GM21381 (cell line): Measurements from ENCODE around the gene CSF2RB.
"Not testable (repeated sequence)": the region's sequence is repeated elsewhere in the genome, so short reads cannot be mapped to it uniquely, and the experiment has no call there.

ENCODE experiments used
- ATAC-seq: cut with Tn5 transposase; IDR thresholded peaks from one replicate; pipeline ENCODE4 v1.9.1; 2021; ENCODE audit warnings: mild to moderate bottlenecking, moderate library complexity; ENCODE audit not compliant: unreplicated experiment

The CSF2RB gene

DNA sequence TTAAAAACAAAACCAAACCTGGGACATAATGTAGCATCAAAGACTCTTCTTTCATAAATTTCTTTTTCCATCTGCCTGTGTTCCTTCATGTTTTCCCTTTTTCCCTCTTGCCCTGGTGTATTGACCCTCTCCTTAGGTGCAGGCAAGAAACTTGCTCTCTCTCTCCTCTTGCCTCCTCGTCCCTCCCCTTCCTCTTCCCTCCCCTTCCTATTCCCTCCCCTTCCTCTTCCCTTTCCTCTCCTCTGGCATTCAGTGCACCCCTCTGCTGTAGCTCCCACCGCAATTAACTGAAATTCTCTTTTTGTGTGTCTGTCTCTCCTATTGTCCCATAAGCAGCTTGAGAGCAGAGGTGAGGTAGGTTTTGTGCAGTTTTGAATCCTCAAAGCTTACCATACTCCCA is 49.9 kb downstream of the CSF2RB start:
- ATAC-seq = no peak

DNA sequence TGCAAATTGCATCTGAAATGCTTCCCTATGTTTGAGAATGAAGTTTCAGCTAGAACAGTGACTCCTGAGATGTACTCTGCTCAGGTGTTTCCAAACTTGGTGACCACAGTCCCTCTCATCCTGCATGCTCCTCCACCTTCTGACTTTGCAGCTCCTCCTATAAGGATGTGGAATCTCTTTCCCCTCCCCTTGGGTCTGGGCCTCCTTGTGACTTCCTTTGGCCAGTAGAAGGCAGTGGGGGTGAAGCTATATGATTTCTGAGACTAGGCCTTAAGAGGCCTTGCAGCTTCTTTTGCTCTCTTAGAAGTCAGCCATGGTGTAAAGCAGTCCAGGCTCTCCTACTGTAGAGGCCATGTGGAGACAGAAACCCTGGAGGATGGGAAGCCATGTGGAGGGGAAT is 50.7 kb downstream of the CSF2RB start:
- no peak for ATAC-seq

DNA sequence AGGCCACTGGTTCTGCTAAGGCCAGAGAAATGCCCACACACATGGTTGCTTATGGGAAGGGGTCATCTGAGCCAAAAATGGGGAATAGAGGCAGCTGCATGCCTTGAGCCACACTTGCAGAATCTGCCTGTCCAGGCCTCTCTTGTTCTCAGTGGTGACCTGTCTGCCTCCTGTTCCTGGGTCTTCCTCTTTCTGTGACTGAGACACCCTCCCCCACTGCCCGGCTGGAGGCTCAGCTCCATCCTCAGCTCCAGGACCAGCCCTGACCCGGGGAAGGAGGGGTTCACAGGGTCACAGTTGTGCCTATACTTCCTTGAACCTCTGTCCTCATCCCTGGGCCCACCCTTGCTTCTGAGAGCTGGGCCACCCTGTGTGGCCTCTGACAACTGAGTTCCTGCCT is 52.3 kb downstream of the CSF2RB start:
- no peak for ATAC-seq

DNA sequence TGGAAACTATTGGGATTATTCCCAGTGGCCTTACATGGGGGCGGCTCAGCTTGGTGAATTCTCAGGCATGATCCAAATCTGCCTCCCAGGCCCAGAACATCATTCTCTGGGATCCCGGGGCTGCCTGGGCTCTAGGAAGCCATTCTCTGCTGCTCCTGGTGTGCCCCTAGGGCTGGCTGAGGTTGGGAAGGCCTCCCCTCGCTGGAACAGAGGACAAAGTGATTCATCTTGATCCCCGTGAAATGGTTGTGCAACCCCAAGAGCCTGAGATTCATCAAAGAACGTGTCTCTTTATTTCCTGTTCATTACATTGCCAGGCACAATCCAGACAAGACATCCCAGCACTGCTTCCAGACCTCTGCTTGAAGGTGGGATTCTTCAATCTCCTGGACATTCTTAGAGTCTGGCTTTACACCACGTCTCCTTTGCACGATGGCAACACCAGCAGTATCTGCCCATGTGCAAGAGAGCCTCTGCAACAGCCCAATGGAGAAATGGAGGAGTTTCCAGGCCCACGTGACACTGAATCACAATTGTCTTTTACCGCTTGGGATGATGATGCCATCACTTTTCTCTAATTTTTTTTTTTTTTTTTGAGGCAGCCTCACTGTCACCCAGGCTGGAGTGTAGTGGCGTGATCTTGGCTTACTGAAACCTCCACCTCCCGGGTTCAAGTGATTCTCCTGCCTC is 53.6 kb downstream of the CSF2RB start:
- ATAC-seq = no peak

DNA sequence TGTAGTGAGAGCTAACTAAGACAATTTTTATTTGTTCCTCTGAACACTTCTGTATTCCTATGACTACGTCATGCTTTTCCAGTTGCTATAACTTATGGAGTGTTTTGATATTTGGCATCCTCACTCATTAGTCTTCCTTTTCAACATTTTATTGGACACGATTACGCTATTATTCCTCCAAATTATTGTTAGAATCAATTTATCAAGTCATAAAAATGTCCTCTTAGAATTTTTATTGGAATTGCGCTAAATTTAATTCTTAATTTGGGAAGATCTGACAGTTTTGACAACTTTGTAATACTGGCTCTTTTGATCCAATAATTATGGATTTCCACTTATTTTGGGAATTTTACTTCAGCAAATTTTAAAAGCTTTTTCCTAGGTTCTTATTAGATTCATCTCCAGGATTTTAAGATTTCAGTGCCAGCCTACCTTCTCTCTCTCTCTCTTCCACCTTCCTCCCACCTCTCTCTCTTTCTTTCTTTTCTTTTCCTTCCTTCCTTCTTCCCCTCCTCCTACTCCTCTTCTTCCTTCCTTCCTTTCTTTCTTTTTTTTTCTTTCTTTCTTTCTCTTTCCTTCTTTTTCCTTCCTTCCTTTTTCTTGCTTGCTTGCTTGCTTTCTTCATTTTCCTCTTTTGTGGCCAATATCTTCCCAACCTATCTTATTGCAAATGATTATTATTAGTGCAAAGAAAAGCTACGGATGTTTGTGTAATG is 55.0 kb downstream of the CSF2RB start:
- ATAC-seq = no peak

DNA sequence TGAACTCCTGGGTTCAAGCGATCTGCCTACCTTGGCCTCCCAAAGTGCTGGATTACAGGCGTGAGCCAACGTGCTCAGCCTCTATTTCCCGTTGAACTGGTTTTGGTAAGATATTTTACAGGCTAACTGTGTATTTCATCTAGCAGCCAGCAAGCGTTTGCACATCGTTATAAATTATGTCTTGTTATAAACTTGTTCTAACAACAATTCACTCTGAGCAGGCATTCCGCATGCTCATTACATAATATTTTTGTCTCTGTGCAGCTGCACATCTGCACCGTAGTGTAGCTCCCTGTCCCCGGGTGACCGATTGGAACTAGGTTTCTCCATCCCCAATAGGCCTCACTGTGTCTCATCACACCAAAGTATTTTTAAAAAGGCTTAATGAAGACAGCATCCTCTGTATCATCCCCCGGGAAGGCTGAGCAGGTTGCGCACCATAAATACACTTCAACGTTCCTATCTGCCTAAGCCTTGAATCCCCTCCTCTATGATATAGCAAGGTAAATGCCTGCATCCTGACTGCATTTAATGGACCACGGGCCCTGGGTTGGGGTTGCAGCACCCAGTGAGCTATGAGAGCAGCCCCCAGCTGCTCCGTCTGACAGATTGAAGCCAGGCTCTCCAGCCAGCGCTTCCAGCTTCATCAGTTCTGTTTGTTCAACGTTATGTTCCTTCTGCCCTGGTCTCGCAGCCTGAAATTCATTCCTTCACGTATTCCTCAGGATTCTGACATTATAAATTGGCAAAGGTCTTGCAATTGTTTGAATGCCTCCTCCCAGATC is 58.1 kb downstream of the CSF2RB start:
- ATAC-seq = no peak

DNA sequence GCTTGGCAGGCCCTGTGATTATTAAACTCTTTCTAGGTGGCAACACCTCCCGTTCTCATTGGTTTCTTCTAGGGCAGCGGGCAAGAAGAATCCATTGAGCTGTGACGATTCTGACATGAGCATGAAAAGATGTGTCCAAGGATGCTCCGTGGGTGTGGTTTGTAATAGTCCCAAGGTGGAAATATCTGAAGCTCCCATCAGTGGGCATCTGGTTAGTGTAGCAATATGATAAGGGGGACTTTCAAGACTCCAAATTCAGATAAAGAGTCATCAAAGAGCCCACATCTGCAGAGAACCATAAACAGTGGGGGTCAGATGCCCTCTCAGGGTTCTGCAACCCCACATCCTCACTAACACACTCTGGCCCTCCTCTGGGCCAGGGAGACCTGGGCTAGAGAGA is 63.2 kb downstream of the CSF2RB start:
- ATAC-seq = no peak

DNA sequence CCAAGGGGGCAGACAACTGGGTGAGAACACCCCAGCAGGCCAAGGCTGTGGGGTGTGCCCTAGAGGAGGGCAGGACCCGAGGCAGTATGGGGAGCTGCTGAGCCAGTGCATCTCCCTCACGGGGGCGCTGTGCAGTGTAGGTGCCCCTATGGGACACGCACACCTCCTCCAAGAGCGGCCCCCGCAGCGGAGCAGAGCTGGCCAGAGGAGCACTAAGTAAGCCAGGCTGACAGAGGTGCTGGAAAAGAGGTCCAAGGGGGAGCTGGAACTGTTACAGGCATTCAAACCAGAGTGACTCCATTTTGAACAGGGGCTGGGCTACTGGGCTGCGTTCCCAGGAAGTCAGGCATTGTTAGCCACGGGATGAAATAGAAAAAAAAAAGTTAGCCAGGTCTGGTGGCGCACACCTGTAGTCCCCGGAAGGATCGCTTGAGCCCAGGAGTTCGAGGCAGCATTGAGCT is 64.0 kb downstream of the CSF2RB start:
- peak; percentile 53 for ATAC-seq

DNA sequence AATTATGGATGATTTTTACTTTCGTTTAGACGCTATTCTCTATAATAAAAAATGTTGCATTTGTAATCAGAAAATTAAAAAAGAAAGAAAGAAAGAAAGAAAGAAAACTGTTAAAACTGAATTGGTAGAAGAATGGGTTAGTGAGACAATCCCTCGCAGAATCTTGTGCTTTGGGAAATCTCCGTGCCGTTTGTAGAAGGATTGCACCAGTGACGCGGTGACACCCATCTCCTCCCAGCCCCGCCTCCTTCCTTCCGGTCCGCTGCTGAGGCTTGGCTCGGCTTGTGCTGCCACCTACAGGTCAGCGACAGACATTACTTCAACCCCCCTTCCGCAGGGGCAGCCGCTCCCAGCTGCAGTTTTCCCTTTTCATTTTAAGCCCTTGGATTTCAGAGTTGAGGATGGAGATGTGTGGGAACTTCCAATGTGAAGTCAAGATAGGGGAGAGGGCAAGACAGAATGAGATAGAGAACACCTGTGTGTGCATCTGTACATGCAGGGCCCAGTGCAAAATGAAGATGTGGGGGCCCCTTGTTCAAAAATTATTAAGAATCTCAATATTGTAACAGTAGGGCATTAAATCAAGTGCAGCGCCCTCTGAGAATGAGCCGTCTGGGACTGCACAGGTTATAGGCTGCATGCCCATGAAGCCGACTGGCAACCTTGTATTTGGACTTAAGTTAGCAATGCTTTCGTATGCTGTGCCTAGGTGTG is 64.7 kb downstream of the CSF2RB start:
- peak; percentile 68 for ATAC-seq

DNA sequence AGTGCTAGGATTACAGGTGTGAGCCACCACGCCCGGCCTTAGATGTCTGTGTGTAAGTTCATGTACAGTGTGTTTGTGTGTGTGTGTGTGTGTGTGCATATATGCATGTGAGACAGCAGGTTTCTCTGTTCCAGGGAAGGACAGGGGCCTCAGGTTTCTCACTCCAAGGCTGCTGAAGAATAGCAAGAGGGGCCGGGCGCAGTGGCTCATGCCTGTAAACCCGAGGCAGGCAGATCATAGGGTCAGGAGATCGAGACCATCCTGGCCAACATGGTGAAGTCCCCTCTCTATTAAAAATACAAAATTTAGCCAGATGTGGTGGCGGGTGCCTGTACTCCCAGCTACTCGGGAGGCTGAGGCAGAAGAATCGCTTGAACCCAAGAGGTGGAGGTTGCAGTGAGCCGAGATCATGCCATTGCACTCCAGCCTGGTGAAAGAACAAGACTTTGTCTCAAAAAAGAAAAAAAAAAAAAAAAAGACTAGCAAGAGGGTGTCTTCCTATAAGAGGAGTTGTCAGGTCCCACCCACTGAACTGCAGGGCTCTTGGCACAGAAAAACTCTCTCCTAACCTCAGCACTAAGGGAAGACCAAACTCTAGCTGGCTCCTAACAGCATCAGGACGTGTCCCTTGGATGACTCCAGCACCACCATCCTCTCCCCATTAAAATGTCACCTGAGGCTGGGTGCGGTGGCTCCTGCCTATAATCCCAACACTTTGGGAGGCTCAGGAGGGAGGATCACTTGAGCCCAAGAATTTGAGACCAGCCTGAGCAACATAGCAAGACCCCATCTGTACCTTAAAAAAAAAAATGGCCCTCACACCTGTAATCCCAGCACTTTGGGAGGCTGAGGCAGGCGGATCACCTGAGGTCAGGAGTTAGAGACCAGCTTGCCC is 65.8 kb downstream of the CSF2RB start:
- no peak for ATAC-seq

DNA sequence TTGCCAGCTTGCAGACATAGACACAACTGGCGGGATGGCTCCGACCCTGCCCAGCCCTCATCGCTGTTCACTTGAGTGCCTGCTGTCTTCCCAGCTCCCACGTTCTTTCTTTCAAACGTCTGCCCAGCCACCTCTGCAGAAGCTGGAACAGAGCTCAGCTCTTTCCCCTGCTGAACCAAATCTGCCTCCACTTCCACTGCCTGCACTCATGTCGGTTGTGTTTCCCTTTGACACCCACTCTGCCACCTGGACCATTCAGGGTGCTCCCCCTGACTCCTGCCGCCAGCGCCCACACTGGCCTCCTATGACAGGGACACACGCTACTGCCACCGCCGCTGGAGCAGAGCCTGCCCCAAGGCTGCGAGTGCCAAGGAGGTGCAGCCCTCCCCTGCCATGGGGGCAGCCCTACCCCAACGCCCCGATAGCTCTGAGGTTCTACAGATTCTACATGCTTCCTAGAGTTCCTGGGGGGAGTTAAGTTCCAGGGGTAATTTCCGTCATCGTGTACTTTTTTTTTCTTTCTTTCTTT is 67.9 kb downstream of the CSF2RB start:
- ATAC-seq = no peak

DNA sequence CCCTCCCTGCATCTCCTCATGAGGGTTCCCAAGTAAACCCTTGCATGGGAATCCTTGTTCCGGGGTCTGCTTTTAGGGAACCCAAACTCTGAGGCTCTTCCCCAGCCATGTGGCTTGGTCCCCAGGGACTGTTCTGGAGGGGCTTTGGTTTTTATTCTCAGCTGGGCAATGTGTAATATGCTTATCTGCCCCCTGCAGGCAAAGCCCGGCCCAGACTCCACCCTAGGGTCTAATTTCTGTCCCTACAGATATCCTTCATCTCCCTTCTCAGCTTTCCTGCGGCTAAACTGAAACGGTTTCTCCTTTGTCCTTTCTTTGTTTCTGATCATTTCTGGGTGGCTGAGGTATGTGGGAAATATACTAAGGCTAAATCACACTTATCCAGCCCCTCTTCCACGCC is 68.7 kb downstream of the CSF2RB start:
- ATAC-seq = no peak

DNA sequence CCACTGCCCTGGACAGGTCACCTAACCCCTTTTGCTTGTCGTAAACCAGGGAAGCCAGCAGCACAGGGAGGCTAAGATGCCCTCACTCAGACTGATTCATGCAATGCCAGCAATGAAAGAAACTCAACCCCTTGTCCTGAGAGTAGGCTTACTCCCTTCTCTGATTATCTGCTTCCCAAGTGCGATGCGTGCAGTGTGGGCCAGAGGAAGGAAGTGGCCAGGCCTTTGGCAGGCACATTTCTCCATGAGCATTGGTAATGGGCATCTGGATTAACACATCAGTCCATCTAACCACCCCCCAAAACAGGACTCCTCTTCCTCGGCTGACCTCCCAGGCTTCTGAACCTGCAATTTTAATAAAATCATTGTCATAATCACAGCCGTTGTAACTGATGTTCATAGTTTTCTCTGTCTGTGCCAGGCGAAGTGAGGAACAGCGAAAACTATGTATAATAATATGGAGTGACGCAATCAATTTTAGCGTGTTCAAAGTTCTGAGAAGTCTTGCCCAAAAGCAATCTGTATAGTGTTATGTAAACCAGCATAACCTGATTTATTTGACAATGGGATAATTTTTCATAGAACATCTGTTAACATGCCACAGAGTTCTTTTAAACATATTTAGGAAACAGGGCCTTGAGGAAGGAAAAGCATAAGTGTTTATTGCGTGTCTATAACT is 71.9 kb downstream of the CSF2RB start:
- no peak for ATAC-seq

DNA sequence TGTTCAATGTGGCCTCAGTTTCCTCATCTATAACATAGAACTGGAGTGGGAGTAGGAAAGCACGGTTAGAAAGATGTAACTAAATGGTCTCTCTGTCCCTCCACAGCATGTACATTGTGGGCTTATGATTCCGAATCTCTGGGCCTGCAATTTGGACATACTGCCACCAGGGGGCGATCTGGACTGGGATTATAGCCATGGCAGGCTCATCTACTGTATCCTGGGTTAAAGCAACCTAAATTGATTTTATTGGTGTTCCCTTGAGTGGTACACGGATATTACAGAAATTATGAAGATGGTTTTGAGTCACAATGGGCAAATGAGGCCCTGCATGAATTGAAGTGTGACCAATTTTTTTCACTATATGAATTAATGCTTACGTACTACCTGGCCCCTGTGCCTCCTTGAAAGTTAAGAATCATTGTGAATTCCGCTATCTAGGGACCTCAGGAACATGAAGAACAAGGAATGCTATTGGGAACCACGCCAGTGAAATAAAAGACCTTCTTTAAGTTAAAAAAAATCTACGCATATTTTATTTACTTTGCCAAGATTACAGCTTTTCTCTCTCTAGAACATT is 72.9 kb downstream of the CSF2RB start:
- no peak for ATAC-seq

DNA sequence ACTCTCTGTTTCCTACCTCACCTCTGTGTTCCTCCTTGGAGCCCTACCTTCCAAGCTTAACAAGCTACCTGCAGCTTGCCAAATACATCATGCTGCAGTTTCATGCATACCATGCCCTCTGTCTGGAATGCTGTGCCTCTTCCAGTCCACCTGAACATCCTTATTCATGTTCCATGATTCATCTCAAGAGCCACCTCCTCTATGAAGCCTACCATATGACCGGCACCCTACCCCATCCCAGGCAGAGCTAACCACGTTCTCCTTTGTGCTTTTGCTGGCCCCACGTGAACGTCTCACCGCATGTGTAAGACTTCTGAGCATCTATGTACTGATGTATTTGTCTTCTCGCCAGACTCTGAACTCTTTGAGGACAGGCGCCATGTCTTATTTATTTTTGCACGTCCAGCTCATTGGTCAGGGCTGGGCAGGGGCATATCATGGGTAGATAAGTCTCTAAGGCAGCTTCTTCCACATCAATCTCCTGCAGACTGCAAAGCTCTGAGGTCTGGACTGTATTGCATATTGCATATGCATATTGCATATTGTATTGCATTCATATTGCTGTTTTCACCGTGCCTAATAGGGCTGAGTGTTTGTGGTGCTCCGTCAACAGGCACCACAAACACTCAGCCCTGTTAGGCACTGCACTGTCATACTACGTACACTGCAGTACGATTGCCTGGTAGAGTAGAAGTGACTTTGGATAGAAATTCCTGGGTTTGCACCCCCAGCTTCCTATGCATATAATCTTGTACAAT is 74.8 kb downstream of the CSF2RB start:
- no peak for ATAC-seq

DNA sequence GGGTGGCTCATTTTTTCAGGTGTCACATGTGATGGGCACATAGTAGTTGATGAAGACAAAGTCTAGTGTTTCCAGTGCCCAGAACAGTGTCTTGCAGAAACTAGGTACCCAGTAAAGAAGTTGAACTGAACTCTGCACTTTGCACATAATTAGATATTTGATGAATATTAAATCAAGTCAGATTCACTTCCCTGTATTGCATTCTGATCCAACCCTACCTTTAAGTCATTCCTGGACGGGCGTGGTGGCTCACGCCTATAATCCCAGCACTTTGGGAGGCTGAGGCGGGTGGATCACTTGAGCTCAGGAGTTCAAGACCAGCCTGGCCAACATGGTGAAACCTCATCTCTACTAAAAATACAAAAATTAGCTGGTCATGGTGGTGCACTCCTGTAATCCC is 75.6 kb downstream of the CSF2RB start:
- not testable (repeated sequence) for ATAC-seq
